K562 (cell line): ENCODE results near the gene OIT3. TPM values are rescaled to one million over a fixed set of nuclear protein-coding genes. Genes with fewer than 3 reads are reported as not detected.
"Not testable (repeated sequence)": the region's sequence is repeated elsewhere in the genome, so short reads cannot be mapped to it uniquely, and the experiment has no call there.

Experiments
- ATAC-seq: fragments of 200-7000 bp; cut with Tn5 transposase; 3 replicates; pipeline ENCODE4 v1.9.1; 2020; ENCODE audit warnings: moderate library complexity
- BruUV-seq: library from RNA; stranded (reverse); fragments of 400-500 nt; replicated peaks from 2 replicates; lab custom pipeline; 2021; lab: Mats Ljungman, UMichigan
- CTCF ChIA-PET: fragments of 300-600 bp; formaldehyde crosslinking; extraction: SDS; loops from one replicate; lab custom pipeline; 2021; ENCODE audit warnings: low intra/inter-chr PET ratio; lab: Yijun Ruan, JAX
- POLR2A ChIA-PET: fragments of 300-600, 350-650 bp; sonication (Branson Sonifier 250); formaldehyde crosslinking; extraction: SDS; loops from one replicate; lab custom pipeline; 2021; ENCODE audit warnings: antibody characterized with exemption, inconsistent platforms; lab: Yijun Ruan, JAX
- DNase-seq, 4 experiments: peaks; one replicate each; pipeline versions ENCODE4 v3.0.0 to v3.0.0-alpha.2; 2011 to 2018; ENCODE audit warnings: low spot score in 3 of 4, mixed read lengths in 3 of 4; ENCODE audit errors: extremely low read depth in 1 of 4
- FAIRE-seq: peaks from 2 replicates; lab custom pipeline; 2011; peaks lifted over from hg19 to GRCh38; lab: Jason Lieb, UNC
- H2AFZ ChIP-seq: 2 replicates; pipeline ENCODE4 v1.6.0; 2011; ENCODE audit warnings: low read depth, low read length, control low read depth, inconsistent platforms
- H3K27ac ChIP-seq: fragments of 200-600 bp; 3 replicates; pipeline ENCODE4 v1.8.0; 2011; ENCODE audit warnings: low read depth, mild to moderate bottlenecking, control low read depth, inconsistent platforms, low read length, moderate library complexity, mixed read lengths; ENCODE audit errors: extremely low read depth
- H3K27me3 ChIP-seq, 2 experiments: fragments of 300-600 bp in 1 of 2; 2 replicates in 1 of 2; 3 replicates in 1 of 2; pipeline versions ENCODE4 v1.6.0 to v1.8.0; 2011; ENCODE audit warnings: inconsistent platforms in 2 of 2, low read length in 2 of 2, mild to moderate bottlenecking in 1 of 2, mixed read lengths in 1 of 2, moderate library complexity in 1 of 2; ENCODE audit not compliant: control insufficient read depth in 2 of 2, insufficient read depth in 2 of 2
- H3K36me3 ChIP-seq: fragments of 300-600 bp; 3 replicates; pipeline ENCODE4 v1.8.0; 2011; ENCODE audit warnings: mild to moderate bottlenecking, low read length, inconsistent platforms; ENCODE audit not compliant: control insufficient read depth, insufficient read depth
- H3K4me1 ChIP-seq, 2 experiments: fragments of 200-600 bp in 1 of 2; replicated peaks in 1 of 2; 2 replicates in 1 of 2; 3 replicates in 1 of 2; pipeline versions ENCODE4 v1.5.1 to v1.8.0; 2011; ENCODE audit warnings: inconsistent platforms in 2 of 2, low read length in 2 of 2, mild to moderate bottlenecking in 1 of 2, mixed read lengths in 1 of 2, moderate library complexity in 1 of 2; ENCODE audit not compliant: control insufficient read depth in 2 of 2, insufficient read depth in 2 of 2
- H3K4me2 ChIP-seq: 2 replicates; pipeline ENCODE4 v1.6.1; 2011; ENCODE audit warnings: low read length, control low read depth, inconsistent platforms, mixed read lengths; ENCODE audit not compliant: insufficient read depth
- H3K4me3 ChIP-seq: fragments of 200-600 bp; sonication (generic), shearing (Covaris generic); 2 replicates; pipeline ENCODE4 v1.5.1; 2016; ENCODE audit warnings: control low read depth, inconsistent platforms
- H3K79me2 ChIP-seq: fragments of 200-600 bp; 3 replicates; pipeline ENCODE4 v1.8.0; 2011; ENCODE audit warnings: low read length, inconsistent platforms; ENCODE audit not compliant: control insufficient read depth, insufficient read depth
- H3K9ac ChIP-seq, 2 experiments: 2 replicates each; pipeline versions ENCODE4 v1.6.0 to v1.6.1; 2011; ENCODE audit warnings: low read depth in 2 of 2, low read length in 2 of 2, control low read depth in 1 of 2, inconsistent platforms in 1 of 2, mild to moderate bottlenecking in 1 of 2, mixed read lengths in 1 of 2; ENCODE audit not compliant: insufficient read depth in 1 of 2
- H3K9me1 ChIP-seq: one replicate; pipeline ENCODE4 v1.6.0; 2011; ENCODE audit warnings: inconsistent platforms, mild to moderate bottlenecking, low read length, moderate library complexity; ENCODE audit not compliant: control insufficient read depth, insufficient read depth
- H3K9me3 ChIP-seq: replicated peaks from 2 replicates; pipeline ENCODE4 v1.5.1; 2011; ENCODE audit warnings: low read depth, low read length, inconsistent platforms; ENCODE audit not compliant: control insufficient read depth, insufficient read depth
- H4K20me1 ChIP-seq: replicated peaks from 2 replicates; pipeline ENCODE4 v1.6.1; 2011; ENCODE audit warnings: low read length, inconsistent platforms, mixed read lengths; ENCODE audit not compliant: control insufficient read depth, insufficient read depth
- BHLHE40 ChIP-seq: IDR thresholded peaks from 2 replicates; pipeline ENCODE4 v1.6.1; 2011; ENCODE audit warnings: low read length, improper control_type of control experiment
- E2F3 ChIP-seq: fragments of 250-450 bp; sonication (Bioruptor Pico); IDR thresholded peaks from 2 replicates; pipeline ENCODE4 v1.4.0; 2020; ENCODE audit warnings: mild to moderate bottlenecking
- ETV1 ChIP-seq: fragments of 450-650 bp; conservative IDR thresholded peaks from 2 replicates; pipeline ENCODE4 v1.6.1; 2016; ENCODE audit warnings: missing genetic modification characterization, control low read depth, low read depth, missing compliant biosample characterization
- L3MBTL2 ChIP-seq: fragments of 450-650 bp; IDR thresholded peaks from 2 replicates; pipeline ENCODE4 v1.6.1; 2016; ENCODE audit warnings: mild to moderate bottlenecking, moderate library complexity
- NFIC ChIP-seq: fragments of 450-650 bp; IDR thresholded peaks from 2 replicates; pipeline ENCODE4 v1.6.1; 2017; ENCODE audit warnings: mild to moderate bottlenecking, inconsistent platforms
- PHTF2 ChIP-seq: fragments of 250-450 bp; sonication (Bioruptor Pico); IDR thresholded peaks from 2 replicates; pipeline ENCODE4 v1.5.0; 2021; ENCODE audit warnings: mild to moderate bottlenecking
- ZC3H8 ChIP-seq: fragments of 450-650 bp; IDR thresholded peaks from 2 replicates; pipeline ENCODE4 v1.6.1; 2017
- ZNF57 ChIP-seq: fragments of 450-650 bp; formaldehyde crosslinking; IDR thresholded peaks from 2 replicates; pipeline ENCODE4 v1.4.0; 2020; ENCODE audit warnings: mild to moderate bottlenecking, moderate library complexity
- whole genome bisulfite sequencing: fragments of 100-300 bp; shearing (Covaris generic); methylation state at CpG from one replicate; pipeline ENCODE4 v1.1.6; 2016; ENCODE audit warnings: low coverage, mixed read lengths; ENCODE audit not compliant: insufficient coverage; ENCODE audit errors: missing lambda C conversion rate; 5-methylcytosine and 5-hydroxymethylcytosine counted together
- in situ Hi-C: fragments of 300-500 bp; cut with MboI; formaldehyde crosslinking; loops from 4 replicates; pipeline ENCODE4 v1.15.0; 2018; ENCODE audit warnings: inconsistent platforms, mixed read lengths
- intact Hi-C: fragments of 100-400 bp; cut with micrococcal nuclease; formaldehyde crosslinking; loops from 2 replicates; pipeline ENCODE4 v1.14.2; 2022
- polyA plus RNA-seq, 8 experiments: library from polyadenylated mRNA; depleted of rRNA in 4 of 8; stranded (reverse) in 5 of 8; unstranded in 3 of 8; fragments of >200 nt; fragmentation: Nextera tagmentation in 2 of 8; fragmentation: Illumina TruSeq in 1 of 8; extraction: Ambion mirVana in 2 of 8; extraction: Trizol in 1 of 8; gene quantifications; 2 replicates each; pipeline versions ENCODE4 v1.2.1 to v1.2.3, GENCODE V29; 2011 to 2014; ENCODE audit warnings: inconsistent platforms in 1 of 8, missing spikeins in 1 of 8
- total RNA-seq, 7 experiments: library from RNA; depleted of rRNA in 6 of 7; stranded (reverse); fragments of >200 nt in 6 of 7; fragmentation: Illumina TruSeq in 2 of 7; extraction: Trizol in 2 of 7; gene quantifications; 2 replicates each; pipeline versions ENCODE4 v1.2.1 to v1.2.3, GENCODE V29; 2011 to 2021; ENCODE audit warnings: low replicate concordance in 1 of 7
- TF ChIP-seq, protein P1 (sequence below): fragments of 250-450 bp; sonication (Bioruptor Pico); IDR thresholded peaks from 2 replicates; pipeline ENCODE4 v1.5.0; 2021
- TF ChIP-seq, protein P2 (sequence below): fragments of 250-450 bp; sonication (Bioruptor Pico); IDR thresholded peaks from 2 replicates; pipeline ENCODE4 v1.4.0; 2020; ENCODE audit warnings: borderline replicate concordance
- TF ChIP-seq, protein P3 (sequence below): sonication (generic); formaldehyde crosslinking; IDR thresholded peaks from 2 replicates; pipeline ENCODE4 v1.4.0; 2020; ENCODE audit warnings: mild to moderate bottlenecking, missing genetic modification reagents

Gene OIT3
- total and polyA plus RNA-seq, 9 of the 15 experiments (the other 6 are each of a cell fraction or from before 2014, with no cell fraction given) = not detected

DNA sequence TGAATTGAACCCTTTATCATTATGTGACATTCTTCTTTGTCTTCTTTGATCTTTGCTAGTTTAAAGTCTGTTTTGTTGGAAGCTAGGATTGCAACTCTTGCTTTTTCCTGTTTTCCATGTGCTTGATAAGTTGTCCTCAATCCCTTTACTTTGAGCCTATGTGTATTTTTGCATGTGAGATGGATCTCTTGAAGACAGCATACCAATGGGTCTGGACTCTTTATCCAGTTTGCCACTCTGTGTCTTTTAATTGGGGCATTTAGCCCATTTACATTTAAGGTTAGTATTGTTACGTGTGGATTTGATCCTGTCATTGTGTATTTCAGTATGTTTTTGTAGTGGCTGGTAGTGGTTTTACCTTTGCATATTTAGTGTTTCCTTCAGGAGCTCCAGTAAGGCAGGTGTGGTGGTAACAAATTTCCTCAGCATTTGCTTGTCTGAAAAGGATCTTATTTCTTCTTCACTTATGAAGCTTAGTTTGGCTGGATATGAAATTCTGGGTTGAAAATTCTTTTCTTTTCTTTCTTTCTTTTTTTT, 27.7 kb downstream of the OIT3 start:
- H3K9me3 ChIP-seq, H3K79me2 ChIP-seq, H3K27ac ChIP-seq, CTCF ChIA-PET, ATAC-seq, H3K9me1 ChIP-seq, H3K4me3 ChIP-seq, H3K4me1 ChIP-seq, BruUV-seq, in situ Hi-C loops, DNase-seq, H3K9ac ChIP-seq, H4K20me1 ChIP-seq, H3K36me3 ChIP-seq, H2AFZ ChIP-seq, intact Hi-C loops, H3K4me2 ChIP-seq, FAIRE-seq: not testable (repeated sequence)
- peaks cover 16 to 27% of the 10 kb centered on the region in 2 experiments for H3K27me3 ChIP-seq
- WGBS = 5% methylated on average over 1 of the region's 1 CpG
- POLR2A ChIA-PET = interaction anchor here (1.7 kb wide), 1 partner anchor 16 kb away, joined by 3 read pairs; no protein-coding TSS in a partner anchor

DNA sequence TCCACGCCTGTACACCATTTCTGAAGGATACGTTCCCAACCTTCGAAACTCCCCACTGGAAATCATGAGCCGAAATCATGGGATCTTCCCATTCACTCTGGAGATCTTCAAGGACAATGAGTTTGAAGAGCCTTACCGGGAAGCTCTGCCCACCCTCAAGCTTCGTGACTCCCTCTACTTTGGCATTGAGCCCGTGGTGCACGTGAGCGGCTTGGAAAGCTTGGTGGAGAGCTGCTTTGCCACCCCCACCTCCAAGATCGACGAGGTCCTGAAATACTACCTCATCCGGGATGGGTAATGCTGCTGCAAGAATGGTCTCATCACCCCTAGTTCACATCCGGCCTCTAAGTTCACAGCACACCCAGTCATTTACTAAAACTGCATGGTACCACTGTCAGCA, 30.8 kb downstream of the OIT3 start:
- ChIA-PET CTCF (no interaction called here), POLR2A (interaction anchor here (0.8 kb wide), 1 partner anchor 10 kb away, joined by 3 read pairs; no protein-coding TSS in a partner anchor)
- Histone ChIP-seq H3K4me3 (no peak overlapping the region), H3K4me2 (no peak overlapping the region), H3K9ac (peak overlapping the region in 1 of 2 experiments; percentile 39; a peak in 1 of 4 replicates), H3K36me3 (no peaks in the 10 kb centered on the region), H3K27me3 (peaks cover 16 to 27% of the 10 kb centered on the region in 2 experiments), H3K9me1 (no peaks in the 10 kb centered on the region), H4K20me1 (no peaks in the 10 kb centered on the region), H3K4me1 (no peaks in the 10 kb centered on the region; a peak in 1 of 5 replicates), H2AFZ (no peak overlapping the region), H3K79me2 (no peaks in the 10 kb centered on the region), H3K9me3 (no peaks in the 10 kb centered on the region; the same call in 1 of the 2 replicates), H3K27ac (no peak overlapping the region)
- 9% methylated on average over 13 of the region's 13 CpGs for WGBS
- no peak for FAIRE-seq
- no peak for TF ChIP-seq ZC3H8
- TF ChIP-seq, protein P1, sequence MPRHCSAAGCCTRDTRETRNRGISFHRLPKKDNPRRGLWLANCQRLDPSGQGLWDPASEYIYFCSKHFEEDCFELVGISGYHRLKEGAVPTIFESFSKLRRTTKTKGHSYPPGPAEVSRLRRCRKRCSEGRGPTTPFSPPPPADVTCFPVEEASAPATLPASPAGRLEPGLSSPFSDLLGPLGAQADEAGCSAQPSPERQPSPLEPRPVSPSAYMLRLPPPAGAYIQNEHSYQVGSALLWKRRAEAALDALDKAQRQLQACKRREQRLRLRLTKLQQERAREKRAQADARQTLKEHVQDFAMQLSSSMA (CRISPR knock-in tag) = no peak
- TF ChIP-seq ETV1 (tag) = 0 out of 2 replicates have a peak, but pooled peaks have one; percentile 16
- TF ChIP-seq ZNF57 (CRISPR knock-in tag) = no peak
- TF ChIP-seq, protein P2, sequence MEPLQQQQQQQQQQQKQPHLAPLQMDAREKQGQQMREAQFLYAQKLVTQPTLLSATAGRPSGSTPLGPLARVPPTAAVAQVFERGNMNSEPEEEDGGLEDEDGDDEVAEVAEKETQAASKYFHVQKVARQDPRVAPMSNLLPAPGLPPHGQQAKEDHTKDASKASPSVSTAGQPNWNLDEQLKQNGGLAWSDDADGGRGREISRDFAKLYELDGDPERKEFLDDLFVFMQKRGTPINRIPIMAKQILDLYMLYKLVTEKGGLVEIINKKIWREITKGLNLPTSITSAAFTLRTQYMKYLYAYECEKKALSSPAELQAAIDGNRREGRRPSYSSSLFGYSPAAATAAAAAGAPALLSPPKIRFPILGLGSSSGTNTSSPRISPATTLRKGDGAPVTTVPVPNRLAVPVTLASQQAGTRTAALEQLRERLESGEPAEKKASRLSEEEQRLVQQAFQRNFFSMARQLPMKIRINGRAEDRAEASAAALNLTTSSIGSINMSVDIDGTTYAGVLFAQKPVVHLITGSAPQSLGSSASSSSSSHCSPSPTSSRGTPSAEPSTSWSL (CRISPR knock-in tag) = no peak
- TF ChIP-seq PHTF2 (CRISPR knock-in tag) = no peak
- peak; percentile 89 for TF ChIP-seq BHLHE40
- peak; percentile 63 for TF ChIP-seq L3MBTL2
- peak; percentile 77 for TF ChIP-seq NFIC
- TF ChIP-seq E2F3 (CRISPR knock-in tag) = no peak
- TF ChIP-seq, protein P3, sequence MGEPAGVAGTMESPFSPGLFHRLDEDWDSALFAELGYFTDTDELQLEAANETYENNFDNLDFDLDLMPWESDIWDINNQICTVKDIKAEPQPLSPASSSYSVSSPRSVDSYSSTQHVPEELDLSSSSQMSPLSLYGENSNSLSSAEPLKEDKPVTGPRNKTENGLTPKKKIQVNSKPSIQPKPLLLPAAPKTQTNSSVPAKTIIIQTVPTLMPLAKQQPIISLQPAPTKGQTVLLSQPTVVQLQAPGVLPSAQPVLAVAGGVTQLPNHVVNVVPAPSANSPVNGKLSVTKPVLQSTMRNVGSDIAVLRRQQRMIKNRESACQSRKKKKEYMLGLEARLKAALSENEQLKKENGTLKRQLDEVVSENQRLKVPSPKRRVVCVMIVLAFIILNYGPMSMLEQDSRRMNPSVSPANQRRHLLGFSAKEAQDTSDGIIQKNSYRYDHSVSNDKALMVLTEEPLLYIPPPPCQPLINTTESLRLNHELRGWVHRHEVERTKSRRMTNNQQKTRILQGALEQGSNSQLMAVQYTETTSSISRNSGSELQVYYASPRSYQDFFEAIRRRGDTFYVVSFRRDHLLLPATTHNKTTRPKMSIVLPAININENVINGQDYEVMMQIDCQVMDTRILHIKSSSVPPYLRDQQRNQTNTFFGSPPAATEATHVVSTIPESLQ (CRISPR knock-in tag) = no peak
- no peak for DNase-seq
- intact Hi-C loops = no loop called here
- no TSS peak for BruUV-seq
- no peak for ATAC-seq
- in situ Hi-C loops = no loop called here
